VCaP (cell line): ENCODE measurements around the gene TJP3.

Source experiments
- H3K27ac ChIP-seq: fragments of 450-650 bp; 2 replicates; pipeline ENCODE4 v1.5.1; 2017
- TF ChIP-seq, protein P1 (sequence below): fragments of 450-650 bp; conservative IDR thresholded peaks from 2 replicates; pipeline ENCODE4 v1.5.1; 2017; ENCODE audit warnings: mild to moderate bottlenecking, moderate library complexity

Gene TJP3

DNA sequence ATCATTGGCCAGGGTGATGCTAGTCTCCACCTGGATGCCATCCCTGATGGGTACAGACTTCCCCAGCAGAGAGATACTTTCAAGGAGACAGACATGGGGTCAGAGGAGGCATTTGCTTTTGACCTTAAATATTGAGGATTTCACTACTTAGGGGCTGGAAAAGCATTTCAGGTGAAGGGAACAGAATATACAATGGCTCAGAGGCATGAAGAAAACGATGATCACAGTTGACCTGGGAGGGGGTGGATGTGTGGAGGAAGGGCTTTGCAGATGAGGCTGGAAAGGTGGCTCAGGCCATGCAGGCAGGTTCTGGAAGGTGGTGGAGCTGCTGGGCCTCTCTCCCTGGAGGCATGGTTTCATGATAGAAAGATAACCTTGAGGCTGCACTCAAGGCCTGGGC lies 74.1 kb downstream of the TJP3 start:
- TF ChIP-seq, protein P1, sequence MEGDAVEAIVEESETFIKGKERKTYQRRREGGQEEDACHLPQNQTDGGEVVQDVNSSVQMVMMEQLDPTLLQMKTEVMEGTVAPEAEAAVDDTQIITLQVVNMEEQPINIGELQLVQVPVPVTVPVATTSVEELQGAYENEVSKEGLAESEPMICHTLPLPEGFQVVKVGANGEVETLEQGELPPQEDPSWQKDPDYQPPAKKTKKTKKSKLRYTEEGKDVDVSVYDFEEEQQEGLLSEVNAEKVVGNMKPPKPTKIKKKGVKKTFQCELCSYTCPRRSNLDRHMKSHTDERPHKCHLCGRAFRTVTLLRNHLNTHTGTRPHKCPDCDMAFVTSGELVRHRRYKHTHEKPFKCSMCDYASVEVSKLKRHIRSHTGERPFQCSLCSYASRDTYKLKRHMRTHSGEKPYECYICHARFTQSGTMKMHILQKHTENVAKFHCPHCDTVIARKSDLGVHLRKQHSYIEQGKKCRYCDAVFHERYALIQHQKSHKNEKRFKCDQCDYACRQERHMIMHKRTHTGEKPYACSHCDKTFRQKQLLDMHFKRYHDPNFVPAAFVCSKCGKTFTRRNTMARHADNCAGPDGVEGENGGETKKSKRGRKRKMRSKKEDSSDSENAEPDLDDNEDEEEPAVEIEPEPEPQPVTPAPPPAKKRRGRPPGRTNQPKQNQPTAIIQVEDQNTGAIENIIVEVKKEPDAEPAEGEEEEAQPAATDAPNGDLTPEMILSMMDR = no peak
- no peak overlapping the region for H3K27ac ChIP-seq

GRCh38 chr19:3782903-3783302 lies 74.7 kb downstream of the TJP3 start:
- TF ChIP-seq, protein P1 = no peak

DNA sequence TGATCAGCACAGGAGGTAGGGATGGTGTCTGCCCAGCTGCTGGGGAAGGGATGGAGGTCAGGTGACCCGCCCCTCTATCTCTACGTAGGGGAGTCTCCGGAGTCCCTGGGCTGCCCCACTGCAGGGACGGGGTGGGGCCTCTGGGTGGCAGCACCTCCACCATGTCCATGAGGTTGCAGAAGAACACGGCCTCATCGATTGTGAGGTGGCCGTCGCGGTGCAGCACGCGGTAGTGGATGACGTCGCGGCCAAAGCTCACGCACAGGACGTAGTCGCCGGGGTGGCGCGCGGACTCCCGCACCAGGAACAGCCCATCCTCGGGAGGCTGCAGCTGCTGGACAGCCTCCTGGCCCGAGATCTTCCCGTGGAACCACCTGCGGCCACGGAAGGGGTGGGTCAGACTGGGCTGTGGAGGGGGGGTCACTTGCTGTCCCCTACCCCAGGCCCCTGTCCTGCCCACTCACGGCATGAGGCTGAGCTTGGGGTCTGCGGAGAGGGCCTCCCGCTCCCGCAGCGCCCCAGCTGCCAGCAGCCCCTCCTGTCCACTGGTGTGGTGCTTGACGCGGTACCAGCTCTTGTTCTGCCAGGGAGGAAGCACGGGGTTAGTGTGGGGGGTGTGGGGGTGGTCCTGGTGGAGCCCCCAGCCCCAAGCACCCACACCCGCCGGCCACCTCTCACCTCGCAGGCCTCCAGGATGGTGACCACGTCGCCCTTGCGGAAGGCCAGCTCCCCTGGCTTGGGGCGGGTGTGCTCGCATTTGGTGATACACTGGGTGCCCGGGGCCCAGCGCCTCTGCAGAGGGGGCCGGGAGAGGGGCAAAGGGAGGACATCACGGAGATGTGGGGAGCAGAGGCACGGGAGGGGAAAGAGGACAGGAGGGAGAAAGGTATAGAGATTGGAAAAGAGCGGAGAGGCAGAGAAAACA lies 75.7 kb downstream of the TJP3 start:
- no peak overlapping the region for H3K27ac ChIP-seq
- TF ChIP-seq, protein P1 = peak; percentile 35

More at GRCh38 chr19:3782903-3783302, 74.7 kb downstream of the TJP3 start:
- no peak overlapping the region for H3K27ac ChIP-seq

DNA sequence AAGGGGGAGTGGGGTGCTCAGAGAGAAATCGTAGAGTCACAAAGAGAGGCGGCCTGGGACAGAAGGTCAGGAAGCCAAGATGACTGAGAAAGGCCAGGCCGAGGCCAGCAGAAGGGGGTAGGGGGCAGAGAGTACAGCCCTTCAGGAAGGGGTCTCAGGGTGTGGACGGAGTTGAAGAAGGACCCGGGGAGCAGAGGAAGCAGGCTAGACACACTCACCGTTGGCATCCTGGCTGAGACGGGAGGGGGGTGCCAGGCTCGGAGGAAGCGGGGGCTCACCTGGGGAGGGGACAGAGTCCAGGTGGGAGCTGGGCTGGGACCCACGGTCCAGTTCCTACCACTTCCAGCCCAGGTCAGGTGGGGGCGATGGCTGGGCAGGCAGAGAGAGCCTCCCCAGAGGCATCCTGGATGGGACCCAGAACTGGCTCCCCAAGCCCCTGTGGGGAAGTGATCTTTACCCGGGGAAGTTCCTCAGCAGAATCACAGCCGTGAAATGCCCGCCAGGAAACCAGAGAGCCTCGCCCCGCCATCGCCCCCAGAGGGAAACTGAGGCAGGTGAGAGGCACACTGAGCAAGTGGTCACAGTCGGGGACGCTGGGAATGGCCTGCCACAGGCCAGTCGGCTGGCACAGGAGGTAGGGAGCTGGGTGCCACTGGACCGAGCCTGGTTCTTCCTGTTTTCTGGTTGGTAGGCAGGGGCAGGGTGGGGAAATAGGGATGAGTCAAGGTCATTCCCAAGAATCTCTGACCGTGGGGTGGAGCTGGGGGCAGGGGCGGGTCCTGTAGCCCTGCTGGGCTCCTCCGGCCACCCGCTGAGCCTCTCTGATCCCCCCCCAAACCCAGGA lies 76.6 kb downstream of the TJP3 start:
- H3K27ac ChIP-seq = peak overlapping the region; percentile 74
- TF ChIP-seq, protein P1 = no peak

GRCh38 chr19:3785451-3785937 lies 77.3 kb downstream of the TJP3 start:
- TF ChIP-seq, protein P1 = no peak
- H3K27ac ChIP-seq = peak overlapping the region; percentile 74

DNA sequence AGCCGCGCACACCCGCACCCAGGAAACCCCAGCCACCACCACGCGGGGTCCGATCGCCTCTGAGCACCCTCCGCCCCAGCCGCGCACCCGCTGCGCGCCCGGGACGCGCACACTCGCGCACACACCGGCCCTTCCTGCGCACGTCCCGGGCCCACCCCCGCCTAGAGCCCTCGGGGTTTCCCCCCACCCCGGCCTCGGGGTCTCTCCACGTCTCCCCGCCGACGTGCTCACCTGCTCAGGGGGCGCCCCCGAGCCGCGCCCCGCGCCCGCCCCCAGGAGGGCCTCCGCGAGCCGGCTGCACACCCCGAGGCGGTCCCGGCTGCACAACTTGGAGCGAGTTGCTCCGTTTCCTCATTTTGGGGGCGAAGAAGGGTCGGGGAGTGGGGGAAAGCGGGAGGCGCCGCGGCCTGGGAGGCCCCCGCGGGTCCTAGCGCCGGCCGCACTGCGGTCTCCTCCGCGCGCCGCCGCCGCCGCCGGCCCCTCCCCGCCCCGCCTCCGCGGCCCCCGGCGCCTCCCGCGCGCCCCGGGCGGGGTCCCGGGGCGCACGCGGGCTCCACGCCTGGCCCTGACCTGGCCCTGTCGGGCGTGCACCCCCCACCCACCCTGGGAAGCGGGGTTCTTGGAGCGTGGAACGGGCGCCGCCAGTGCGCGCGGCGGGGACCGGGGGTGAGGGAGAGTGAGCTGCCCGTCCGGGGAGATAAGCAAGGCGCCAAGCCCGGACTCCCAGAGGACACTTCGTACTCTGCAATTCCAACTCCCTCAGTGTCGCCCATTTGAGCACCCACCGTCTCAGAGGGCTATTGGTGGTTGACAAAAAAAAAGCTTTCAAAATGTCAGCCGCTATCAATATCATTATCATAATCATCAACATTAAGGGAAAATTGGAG lies 78.0 kb downstream of the TJP3 start, which contains the start of gene MATK:
Gene MATK, minus strand, starts transcription at position 444 of the 887 bp plus-strand sequence. CDS start 1,246 bp downstream, outside the sequence.
- TF ChIP-seq, protein P1 = no peak
- peak within 1 kb of the TSS; percentile 74 for H3K27ac ChIP-seq
